HEK293T (cell line): ENCODE data around the gene PLXNA2.

ENCODE experiments used
- BHLHE40 ChIP-seq: fragments of 450-650 bp; IDR thresholded peaks from 2 replicates; pipeline ENCODE4 v1.6.1; 2016; ENCODE audit warnings: mild to moderate bottlenecking, moderate library complexity, borderline replicate concordance
- CTBP1 ChIP-seq: fragments of 450-650 bp; IDR thresholded peaks from 2 replicates; pipeline ENCODE4 v1.6.1; 2016; ENCODE audit warnings: borderline replicate concordance
- FOXM1 ChIP-seq: fragments of 450-650 bp; IDR thresholded peaks from 2 replicates; pipeline ENCODE4 v1.6.1; 2017; ENCODE audit warnings: mild to moderate bottlenecking, borderline replicate concordance

- TF ChIP-seq FOXM1 (no peak), BHLHE40 (no peak), CTBP1 (no peak)
Measured at GRCh38 chr1:208036106-208036808, 207.9 kb downstream of the PLXNA2 start.
